WTC11 (cell line): ENCODE data around the gene PREX1.

ENCODE experiments used
- CREB1 ChIP-seq: sonication (generic); formaldehyde crosslinking; IDR thresholded peaks from 2 replicates; pipeline ENCODE4 v1.8.0; 2023; ENCODE audit warnings: mild to moderate bottlenecking, missing genetic modification reagents
- TP53 ChIP-seq: sonication (generic); formaldehyde crosslinking; IDR thresholded peaks from 2 replicates; pipeline ENCODE4 v1.8.1; 2023; ENCODE audit warnings: mild to moderate bottlenecking, missing genetic modification reagents
- TF ChIP-seq, protein P1 (sequence below): sonication (generic); formaldehyde crosslinking; IDR thresholded peaks from 2 replicates; pipeline ENCODE4 v1.8.1; 2022; ENCODE audit warnings: mild to moderate bottlenecking, missing genetic modification reagents, moderate library complexity, borderline replicate concordance
- TF ChIP-seq, protein P2 (sequence below): fragments of 200-600 bp; IDR thresholded peaks from 2 replicates; pipeline ENCODE4 v1.8.0; 2022; ENCODE audit warnings: antibody characterized with exemption
- TF ChIP-seq, protein P3 (sequence below): sonication (generic); formaldehyde crosslinking; IDR thresholded peaks from 2 replicates; pipeline ENCODE4 v1.8.0; 2023; ENCODE audit warnings: mild to moderate bottlenecking, missing genetic modification reagents

DNA sequence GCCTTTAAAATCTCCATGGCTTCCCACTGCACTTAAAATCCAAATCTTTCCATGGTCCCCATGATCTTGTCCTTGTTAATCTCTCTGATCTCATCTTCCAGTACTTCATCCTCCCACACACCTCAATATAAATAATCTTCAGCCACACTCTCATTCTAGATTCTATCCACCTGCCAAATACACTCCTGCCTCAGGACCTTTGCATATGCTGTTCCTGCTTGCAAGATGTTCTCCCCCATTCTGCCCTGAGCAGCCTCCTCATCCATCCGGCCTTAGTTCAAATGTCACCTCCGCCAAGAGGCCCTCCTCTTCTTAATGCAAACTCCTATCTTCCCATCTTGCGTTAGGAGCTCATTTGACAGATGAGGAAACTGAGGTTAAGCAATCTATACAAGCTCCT, 77.4 kb downstream of the PREX1 start:
- TF ChIP-seq TP53 (CRISPR knock-in tag) (no peak), CREB1 (CRISPR knock-in tag) (no peak)
- TF ChIP-seq, protein P1, sequence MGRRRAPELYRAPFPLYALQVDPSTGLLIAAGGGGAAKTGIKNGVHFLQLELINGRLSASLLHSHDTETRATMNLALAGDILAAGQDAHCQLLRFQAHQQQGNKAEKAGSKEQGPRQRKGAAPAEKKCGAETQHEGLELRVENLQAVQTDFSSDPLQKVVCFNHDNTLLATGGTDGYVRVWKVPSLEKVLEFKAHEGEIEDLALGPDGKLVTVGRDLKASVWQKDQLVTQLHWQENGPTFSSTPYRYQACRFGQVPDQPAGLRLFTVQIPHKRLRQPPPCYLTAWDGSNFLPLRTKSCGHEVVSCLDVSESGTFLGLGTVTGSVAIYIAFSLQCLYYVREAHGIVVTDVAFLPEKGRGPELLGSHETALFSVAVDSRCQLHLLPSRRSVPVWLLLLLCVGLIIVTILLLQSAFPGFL: no peak
- TF ChIP-seq, protein P2, sequence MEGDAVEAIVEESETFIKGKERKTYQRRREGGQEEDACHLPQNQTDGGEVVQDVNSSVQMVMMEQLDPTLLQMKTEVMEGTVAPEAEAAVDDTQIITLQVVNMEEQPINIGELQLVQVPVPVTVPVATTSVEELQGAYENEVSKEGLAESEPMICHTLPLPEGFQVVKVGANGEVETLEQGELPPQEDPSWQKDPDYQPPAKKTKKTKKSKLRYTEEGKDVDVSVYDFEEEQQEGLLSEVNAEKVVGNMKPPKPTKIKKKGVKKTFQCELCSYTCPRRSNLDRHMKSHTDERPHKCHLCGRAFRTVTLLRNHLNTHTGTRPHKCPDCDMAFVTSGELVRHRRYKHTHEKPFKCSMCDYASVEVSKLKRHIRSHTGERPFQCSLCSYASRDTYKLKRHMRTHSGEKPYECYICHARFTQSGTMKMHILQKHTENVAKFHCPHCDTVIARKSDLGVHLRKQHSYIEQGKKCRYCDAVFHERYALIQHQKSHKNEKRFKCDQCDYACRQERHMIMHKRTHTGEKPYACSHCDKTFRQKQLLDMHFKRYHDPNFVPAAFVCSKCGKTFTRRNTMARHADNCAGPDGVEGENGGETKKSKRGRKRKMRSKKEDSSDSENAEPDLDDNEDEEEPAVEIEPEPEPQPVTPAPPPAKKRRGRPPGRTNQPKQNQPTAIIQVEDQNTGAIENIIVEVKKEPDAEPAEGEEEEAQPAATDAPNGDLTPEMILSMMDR: no peak
- TF ChIP-seq, protein P3, sequence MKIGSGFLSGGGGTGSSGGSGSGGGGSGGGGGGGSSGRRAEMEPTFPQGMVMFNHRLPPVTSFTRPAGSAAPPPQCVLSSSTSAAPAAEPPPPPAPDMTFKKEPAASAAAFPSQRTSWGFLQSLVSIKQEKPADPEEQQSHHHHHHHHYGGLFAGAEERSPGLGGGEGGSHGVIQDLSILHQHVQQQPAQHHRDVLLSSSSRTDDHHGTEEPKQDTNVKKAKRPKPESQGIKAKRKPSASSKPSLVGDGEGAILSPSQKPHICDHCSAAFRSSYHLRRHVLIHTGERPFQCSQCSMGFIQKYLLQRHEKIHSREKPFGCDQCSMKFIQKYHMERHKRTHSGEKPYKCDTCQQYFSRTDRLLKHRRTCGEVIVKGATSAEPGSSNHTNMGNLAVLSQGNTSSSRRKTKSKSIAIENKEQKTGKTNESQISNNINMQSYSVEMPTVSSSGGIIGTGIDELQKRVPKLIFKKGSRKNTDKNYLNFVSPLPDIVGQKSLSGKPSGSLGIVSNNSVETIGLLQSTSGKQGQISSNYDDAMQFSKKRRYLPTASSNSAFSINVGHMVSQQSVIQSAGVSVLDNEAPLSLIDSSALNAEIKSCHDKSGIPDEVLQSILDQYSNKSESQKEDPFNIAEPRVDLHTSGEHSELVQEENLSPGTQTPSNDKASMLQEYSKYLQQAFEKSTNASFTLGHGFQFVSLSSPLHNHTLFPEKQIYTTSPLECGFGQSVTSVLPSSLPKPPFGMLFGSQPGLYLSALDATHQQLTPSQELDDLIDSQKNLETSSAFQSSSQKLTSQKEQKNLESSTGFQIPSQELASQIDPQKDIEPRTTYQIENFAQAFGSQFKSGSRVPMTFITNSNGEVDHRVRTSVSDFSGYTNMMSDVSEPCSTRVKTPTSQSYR: no peak
